Measurements from ENCODE around the gene ERO1A. TPM values are rescaled to one million over a fixed set of nuclear protein-coding genes. Genes with fewer than 3 reads are reported as not detected.

ERO1A gene
- total RNA-seq, 1 experiment from 2014 or later, result 58.8 TPM

DNA sequence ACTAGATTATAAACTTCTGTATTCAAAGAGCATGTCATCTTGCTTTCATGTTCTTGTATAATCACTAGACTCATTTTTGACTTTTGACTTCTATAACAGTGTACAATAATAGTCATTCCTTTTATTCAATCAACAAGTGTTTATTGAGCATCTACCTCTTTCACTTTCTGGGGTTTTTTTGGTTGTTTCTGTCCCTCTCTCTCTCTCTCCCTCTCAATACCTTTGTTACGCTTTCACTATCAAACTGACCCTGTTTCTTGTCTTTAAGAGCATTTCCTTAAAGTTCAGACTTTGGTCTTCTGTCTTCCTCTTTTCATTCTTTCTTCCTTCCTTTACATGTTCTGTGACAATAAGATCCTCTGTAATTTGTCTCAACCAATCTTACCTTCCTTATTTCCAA lies 93.2 kb downstream of the ERO1A start:
- DNase-seq (ENCODE audit: low spot score), result no peak

- no peak for DNase-seq (ENCODE audit: low spot score)
Observed at GRCh38 chr14:52599974-52600373, 95.4 kb downstream of the ERO1A start.

- DNase-seq (ENCODE audit: low spot score), result no peak
Observed at GRCh38 chr14:52598568-52598967, 96.8 kb downstream of the ERO1A start.

DNA sequence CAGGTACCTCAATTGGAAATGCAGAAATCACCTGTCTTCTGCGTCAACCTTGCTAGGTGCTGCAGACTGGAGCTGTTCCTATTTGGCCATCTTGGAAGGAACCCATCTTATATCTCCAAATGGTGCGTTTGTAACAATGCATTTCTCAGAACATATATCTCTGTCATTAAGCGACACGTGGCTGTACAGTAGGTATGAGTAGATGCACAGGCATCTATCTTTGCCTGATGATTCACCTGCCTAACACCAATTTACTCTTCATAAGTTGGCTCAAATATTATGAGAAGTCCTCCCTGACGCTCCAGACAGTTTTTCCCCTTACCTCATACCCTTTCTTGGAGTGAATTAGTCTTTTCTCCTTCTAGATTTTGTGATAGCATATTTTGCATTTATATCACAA lies 98.5 kb downstream of the ERO1A start:
- no peak for DNase-seq (ENCODE audit: low spot score)

DNA sequence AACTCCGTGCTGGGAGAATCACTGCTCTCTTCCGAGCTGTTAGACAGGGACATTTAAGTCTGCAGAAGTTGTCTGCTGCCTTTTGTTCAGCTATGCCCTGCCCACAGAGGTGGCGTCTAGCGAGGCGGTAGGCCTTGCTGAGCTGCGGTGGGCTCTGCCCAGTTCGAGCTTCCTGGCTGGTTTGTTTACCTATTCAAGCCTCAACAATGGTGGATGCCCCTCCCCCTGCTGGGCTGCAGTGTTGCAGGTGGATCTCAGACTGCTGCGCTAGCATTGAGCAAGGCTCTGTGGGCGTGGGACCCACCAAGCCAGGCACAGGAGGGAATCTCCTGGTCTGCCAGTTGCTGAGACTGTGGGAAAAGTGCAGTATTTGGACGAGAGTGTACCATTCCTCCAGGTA lies 99.0 kb downstream of the ERO1A start:
- no peak for DNase-seq (ENCODE audit: low spot score)

GRCh38 chr14:52590318-52590717 lies 105.0 kb downstream of the ERO1A start:
- DNase-seq (ENCODE audit: low spot score), result no peak

Other genes with a start within 250 kb of the ERO1A start
- gene TXNDC16, start 143.1 kb downstream of the ERO1A start, total RNA-seq (2014; rRNA removed; shearing (Covaris generic)), result 1.0 and 1.2 TPM in 2 replicates
- gene GPR137C, start 142.7 kb downstream of the ERO1A start, total RNA-seq (2014; rRNA removed; shearing (Covaris generic)), result 0.48 and 0.65 TPM in 2 replicates
- gene PSMC6, start 11.6 kb upstream of the ERO1A start, total RNA-seq (2014; rRNA removed; shearing (Covaris generic)), result 52.1 and 56.2 TPM in 2 replicates
- gene STYX, start 34.6 kb upstream of the ERO1A start, total RNA-seq (2014; rRNA removed; shearing (Covaris generic)), result 2.8 and 3.1 TPM in 2 replicates
- gene GNPNAT1, start 96.0 kb upstream of the ERO1A start, total RNA-seq (2014; rRNA removed; shearing (Covaris generic)), result 17.8 and 23.7 TPM in 2 replicates